IPS DF 19.7 (cell line): ENCODE results near the gene C1orf35.

Source experiments
- DNase-seq: peaks from one replicate; pipeline ENCODE4 v3.0.0-alpha.2; 2013; ENCODE audit warnings: low read depth, low spot score

C1orf35 gene

DNA sequence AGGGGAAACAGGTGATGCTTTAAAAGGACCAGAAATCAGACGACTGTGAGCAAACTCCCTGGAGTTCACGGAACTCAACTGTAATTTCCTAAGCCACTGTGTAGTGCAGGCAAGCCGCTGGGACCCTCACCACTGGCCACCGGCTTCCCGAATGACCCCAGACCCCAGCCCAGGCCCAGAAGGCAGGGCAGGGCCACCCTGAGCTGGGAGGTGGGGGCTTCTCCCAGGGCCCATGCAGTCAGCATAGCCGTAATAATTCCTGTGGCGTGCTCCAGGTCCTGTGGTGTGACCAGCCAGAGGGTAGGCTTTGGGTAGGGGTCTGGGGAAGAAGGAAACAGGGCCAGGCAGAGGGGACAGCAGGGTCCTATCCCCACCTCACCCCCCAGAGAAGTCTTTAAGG lies 24.1 kb downstream of the C1orf35 start:
- DNase-seq, result no peak

DNA sequence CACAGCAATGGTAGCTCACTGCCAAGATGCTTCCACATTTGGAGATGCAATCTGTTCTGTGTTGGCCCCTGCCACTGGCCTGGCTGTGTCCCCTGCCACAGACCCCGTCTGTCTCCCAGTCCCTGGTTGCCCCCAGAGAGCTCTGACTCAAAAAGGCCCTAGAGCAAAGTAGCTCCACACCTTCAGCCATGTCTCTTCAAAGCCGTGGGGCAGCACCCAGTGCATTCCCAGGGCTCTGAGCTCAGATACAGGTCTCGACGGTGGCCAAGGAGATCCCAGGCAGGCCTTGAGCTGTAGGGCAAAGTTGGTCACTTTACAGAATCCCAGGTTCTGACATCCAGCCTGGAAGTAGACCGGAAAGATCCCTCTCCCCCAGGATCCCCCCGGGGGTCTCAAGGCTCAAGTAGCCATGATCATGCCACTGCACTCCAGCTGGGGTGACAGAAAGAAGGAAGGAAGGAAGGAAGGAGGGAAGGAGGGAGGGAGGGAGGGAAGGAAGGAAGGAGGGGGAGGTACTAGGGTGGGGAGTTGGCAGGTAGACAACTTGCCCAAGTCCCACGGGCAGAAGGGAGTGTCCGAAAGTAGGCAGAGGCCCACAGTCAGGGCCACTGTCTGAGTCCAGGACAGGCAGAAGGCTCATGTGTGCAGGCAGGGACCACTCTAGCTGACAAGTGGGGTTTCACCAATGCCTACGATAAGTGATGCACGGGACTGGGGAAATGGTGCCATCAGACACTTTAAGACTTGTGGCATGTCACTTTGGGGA lies 25.4 kb downstream of the C1orf35 start:
- no peak for DNase-seq

DNA sequence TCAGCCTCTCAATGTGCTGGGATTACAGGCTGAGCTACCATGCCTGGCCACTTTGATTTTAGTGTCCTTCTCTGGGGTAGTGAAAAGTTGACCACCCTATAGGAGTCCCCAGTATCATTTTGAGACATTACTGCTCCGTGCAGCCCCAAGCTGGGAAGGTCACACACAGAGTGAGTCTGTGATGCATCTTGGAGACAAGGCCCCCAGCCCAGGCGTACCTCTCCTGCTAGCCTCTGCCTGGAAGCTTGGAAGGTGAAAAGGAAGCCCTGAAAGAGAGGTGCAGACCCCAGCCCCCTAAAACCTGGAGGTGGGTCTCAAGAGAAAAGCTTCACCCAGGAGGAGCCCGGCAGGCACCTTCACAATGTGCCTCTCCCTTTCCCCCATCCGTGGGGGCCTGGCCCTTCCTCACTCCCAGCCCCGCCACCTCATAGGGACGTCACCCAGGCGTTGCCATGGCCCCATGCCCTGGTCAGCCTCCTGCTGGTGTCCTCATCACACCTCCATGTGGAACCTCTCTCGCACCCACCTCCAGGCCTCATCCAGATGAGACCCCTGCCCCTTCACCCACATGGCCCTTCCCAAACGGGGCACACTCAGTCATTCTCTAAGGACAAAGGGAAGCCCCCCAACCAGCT lies 26.2 kb downstream of the C1orf35 start:
- DNase-seq, result no peak

DNA sequence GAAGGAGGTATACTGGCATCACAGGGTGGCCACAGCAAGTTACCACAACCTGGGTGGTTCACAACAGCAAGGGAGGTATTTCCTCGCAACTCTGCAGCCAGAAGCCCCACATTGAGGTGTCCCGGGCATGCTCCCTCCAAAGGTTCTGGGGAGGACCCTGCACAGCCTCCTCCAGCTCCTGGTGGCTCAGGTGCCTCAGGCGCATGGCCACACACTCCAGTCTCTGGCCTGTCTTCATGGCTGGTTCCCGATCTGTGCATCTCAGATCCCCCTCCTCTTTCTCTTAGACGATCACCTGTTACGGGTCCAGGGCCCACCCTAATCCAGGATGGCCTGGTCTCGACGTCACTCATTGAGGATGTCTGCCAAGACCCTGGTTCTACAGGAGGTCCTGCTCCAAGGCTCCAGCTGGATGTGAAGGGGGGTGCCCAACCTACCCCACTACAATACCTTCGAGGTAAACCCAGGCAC lies 27.3 kb downstream of the C1orf35 start:
- DNase-seq, result no peak

DNA sequence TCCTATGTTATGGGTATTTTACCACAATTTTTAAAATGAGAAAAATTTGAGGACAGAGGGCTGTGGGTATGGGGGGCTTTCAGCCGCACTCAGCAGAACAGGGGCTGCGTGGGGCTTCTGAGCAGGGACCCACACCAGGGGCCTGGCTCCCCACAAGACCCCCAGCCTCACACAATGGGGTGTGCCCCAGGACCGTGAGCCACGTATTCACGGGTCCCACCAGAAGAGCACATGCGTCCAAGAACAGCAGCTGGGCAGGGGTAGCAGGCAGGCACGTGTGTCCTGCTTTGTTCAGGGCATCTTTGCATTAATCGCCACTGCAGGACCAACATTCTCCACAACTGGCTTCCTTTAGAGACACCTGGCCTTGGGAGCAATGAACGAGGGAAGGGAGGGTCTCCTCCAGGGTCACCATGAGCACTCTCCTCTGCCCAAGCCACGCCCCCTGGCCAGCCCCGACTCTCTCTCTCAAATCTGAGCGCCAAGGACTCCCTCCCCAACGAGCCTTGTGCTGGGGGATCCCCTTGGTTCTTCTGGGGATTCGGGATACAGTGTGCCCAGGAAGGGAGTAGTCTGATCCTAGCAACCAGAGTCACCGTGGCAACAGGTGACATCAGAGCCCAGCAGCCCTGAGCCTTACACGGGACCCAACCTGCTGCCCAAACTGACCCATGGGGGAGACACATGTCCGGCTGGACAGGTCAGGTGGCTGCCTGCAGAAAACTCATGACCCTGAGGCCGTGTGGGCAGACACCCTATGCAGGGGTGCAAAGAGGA lies 28.0 kb downstream of the C1orf35 start:
- no peak for DNase-seq

DNA sequence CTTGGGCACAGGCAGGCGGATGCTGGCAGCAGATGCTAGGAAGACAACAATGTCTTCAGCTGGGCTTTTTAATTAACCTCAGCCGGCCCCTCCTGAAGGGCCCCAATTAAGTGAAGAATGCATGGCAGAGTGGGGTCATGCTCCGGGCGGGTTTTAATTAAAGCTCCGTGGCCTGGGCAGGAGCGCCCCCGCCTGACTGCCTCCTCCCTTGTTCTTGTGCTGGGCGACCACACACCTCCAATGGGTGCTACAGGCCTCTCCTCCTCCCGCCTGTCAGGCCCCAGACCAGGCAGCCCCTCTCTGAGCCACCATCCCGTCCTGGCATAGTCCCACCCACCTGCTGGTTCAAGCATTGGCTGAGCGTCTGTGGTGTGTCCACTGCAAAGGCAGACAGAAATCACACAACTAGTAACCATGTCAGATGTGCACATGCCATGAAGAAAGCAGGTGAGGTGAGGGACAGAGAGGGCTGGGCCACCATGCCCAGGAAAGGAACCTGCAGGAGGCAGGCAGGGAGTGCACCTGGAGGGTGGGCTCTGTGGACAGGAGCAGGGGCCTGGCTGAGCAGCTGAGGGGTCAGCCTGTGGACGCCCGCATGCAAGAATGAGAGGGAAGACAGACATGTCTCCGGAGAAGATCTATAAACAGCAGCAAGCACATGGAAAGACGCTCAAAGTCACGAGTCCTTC lies 29.1 kb downstream of the C1orf35 start:
- no peak for DNase-seq

DNA sequence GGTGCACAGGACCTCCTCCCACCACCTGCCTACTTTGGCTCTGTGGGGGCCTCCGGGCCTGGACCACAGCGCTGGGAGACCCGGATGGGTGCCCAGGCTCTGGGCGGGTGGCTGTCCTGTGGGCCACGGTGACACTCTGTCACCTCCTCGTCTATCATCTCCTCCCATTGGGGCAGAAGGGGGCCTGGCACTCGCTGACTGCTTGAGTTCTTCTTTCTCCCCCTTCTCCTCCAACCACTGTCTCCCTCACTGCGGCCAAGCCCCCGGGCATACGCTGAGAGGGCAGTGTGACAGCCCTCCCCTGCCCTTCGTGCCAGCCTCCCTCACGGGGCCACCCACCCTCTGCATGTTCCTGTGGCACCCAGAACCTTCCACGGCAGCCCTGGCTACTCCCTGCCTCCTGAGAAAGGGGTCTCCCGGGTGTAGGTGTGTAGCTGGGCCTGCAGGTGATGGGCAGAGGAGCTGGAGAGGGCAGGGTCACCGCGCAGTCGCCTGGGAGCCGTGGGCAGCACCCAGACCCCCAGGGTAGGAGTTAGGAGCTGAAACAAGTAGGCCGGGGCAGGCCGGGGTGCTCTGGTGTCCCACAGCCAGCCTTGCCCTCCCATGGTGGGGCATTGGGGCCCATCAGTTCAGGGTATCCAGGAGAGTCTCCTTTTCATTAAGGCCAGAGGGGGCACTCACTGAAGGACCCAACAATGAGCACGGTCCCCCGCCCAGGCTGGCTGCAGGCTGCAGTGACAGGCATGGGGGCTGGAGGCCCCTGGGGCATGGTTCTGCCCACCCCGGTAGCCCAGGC lies 29.9 kb downstream of the C1orf35 start:
- DNase-seq, result no peak

DNA sequence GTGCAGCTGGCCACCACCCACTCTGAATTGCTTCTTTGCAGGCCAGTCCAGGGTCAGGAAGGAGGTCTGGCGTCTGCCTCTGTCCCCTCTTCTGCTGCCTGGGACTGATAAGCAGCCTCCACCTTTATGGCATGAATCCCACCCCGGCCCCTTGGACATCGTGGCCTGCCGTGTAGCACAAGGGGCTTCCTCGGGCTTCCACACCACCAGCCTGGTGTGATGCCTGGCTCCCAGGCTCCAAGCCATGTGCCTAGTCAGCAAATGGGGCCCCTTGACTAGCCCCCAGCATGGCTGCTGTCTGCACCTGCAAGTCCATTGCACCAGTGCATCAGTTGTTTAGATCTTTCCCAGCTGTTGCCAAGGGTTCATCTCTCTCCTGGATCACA lies 30.5 kb downstream of the C1orf35 start:
- DNase-seq, result no peak

DNA sequence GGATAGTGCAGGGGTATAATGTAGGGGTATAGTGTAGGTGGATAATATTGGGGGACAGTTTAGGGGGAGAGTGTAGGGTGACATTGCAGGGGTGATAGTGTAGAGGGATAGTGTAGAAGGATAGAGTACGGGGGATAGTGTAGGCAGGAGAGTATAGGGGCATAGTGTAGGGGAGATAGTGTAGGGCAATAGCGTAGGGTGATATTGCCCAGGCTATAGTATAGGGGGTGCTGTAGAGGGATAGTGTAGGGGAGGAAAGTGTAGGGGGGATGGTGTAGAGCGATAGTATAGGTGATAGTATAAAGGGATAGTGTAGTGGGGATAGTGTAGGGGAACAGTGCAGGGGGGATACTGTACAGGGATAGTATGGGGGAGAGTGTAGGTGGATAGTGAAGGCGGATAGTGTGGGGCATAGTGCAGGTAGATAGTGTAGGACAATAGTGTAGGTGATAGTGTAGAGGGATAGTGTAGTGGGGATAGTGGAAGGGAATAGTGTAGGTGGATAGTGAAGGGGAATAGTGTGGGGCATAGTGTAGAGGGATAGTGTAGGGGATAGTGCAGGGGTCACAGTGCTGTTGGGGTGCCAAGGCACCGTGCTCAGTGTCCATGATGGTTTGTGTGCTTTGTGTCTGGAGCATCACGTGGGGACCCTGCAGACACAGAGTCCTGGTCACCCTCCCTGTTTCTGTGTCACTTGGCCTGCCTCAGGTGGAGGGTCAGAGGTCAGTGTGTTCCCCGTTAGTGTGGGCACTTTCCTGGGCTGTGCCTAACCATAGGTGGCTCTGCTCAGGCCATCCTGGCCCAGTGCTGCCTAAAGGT lies 31.1 kb downstream of the C1orf35 start:
- no peak for DNase-seq

DNA sequence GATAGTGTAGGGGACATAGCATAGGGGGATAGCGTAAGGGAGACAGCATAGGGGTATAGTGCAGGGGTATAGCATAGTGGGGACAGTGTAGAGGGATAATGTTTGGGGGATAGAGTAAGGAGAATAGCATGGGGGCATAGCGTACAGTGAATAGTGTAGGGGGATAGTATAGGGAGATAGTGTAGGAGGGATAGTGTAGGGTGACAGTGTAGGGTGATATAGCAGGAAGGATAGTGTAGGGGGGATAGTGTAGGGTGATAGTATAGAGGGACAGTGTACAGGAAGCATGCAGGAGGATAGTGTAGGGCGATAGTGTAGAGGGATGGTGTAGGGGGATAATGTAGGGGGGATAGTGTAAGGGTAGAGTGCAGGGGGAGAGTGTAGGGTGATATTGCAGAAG lies 32.3 kb downstream of the C1orf35 start:
- DNase-seq, result no peak

DNA sequence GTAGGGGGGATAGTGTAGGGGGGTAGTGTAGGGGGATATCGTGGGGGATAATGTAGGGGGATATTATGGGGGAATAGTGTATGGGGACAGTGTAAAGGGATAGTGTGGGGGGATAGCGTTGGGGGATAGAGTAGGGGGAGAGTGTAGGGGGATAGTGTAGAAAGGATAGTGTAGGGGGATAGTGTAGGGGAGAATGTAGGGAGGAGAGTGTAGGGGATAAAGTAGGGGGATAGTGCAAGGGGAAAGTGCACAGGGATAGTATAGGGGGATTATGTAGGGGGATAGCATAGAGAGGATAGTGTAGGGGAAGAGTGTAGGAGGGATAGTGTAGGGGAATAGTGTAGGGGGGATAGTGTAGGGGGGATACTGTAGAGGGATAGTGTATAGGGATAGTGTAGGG lies 33.0 kb downstream of the C1orf35 start:
- DNase-seq, result no peak

DNA sequence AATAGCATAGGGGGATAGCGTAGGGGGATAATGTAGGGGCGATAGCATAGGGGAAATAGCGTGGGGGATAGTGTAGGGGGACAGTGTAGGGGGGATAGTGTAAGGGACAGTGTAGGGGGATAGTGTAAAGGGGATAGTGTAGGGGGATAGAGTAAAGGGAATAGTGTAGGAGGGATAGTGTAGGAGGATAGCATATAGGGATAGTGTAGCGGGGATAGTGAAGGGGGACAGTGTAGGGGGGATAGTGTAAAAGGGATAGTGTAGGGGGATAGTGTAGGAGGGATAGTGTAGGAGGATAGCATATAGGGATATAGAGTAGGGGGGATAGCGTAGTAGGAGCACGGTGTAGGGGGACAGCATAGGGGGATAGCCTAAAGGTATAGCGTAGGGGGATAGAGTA lies 34.8 kb downstream of the C1orf35 start:
- DNase-seq, result no peak

DNA sequence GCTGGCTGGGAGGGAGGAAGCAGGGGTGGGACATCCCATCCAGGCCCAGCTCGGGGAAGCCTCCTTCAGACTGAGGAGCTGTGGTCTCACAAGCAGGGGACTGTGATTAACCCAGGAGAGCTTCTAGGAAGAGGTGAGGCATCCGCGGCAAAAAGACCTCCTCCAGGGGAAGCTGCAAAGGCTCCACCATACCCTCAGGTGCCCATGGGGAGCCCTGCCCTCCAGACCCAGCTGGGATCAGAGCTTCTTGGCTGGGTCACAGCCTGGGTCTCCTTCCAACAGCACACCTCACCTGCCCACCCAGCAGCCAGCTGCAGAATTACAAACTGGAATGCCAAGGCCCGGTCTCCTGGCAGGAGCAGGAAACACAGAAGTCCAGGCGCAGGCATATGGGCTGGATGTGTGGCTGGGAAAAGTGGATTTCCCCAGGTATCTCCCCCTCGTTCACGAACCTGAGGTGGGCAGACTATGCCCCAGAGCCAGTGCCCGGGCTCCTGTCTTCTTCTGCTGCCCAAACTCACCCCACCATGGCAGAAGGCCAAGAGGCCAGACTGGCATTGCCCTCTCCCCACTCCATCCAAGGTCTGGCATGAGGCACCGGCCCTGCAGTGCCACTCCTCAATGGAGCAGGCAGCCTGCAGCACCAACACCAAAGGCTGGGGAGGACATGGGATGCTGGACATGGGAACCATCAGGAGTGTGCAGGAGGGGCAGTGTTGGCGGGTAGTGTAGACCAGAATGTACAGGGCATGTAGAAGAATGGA lies 36.1 kb downstream of the C1orf35 start:
- DNase-seq, result no peak

DNA sequence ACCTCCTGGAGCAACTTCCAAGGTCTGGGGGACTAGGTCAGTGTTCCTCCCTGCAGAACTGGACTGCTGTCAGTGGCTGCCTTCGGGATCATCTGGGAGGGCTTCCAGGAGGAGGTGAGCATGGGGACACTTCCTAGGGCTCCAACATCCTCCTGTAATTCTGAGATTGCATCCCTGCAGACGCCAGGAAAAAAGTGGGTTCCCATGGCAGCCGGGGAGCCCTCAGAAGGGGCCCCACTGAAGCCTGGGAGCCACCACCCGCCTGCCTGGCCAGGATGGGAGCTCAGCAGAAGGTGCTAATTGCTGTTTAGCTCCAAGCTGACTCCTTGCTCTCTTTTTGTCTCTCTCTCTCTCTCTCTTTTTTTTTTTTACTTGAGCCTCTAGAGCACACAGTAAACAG lies 36.7 kb downstream of the C1orf35 start:
- no peak for DNase-seq

DNA sequence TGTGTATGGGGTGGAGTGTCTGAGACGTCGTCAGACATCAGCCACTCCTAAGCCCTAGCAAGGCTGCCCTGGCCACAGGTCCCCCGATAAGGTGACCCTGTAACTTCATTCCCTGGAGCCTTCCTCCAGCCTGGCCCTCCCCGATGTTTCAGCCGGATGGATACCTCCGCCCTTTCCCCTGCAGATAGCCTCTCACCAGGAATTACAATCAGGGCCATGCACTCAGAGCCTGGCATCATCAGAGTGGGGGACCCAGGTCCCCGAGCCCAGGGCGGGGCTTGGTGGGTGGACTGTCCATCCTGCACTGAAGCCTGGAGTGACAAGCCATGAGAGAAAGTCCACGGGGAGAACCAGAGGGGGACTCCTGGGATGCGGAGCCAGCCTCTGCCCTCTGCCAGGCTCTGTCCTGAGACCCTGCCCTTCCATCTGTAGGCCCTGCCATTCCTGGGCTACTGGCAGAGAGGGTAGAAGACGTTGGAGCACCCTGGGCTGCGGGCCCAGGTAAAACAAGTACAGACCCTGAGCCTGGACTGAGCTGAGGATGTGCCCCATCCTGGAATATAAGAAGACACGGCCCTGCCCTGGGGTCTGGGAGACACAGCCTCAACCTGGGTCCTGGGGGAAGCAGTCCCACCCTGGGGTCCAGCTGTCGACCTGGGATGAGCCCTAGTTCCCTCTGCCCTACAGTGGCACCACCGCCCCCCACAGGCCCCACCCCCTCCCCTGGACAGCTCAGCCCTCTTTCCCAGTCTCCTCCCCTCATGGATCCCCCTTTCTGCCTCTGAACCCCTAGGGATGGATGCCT lies 37.4 kb downstream of the C1orf35 start:
- no peak for DNase-seq

DNA sequence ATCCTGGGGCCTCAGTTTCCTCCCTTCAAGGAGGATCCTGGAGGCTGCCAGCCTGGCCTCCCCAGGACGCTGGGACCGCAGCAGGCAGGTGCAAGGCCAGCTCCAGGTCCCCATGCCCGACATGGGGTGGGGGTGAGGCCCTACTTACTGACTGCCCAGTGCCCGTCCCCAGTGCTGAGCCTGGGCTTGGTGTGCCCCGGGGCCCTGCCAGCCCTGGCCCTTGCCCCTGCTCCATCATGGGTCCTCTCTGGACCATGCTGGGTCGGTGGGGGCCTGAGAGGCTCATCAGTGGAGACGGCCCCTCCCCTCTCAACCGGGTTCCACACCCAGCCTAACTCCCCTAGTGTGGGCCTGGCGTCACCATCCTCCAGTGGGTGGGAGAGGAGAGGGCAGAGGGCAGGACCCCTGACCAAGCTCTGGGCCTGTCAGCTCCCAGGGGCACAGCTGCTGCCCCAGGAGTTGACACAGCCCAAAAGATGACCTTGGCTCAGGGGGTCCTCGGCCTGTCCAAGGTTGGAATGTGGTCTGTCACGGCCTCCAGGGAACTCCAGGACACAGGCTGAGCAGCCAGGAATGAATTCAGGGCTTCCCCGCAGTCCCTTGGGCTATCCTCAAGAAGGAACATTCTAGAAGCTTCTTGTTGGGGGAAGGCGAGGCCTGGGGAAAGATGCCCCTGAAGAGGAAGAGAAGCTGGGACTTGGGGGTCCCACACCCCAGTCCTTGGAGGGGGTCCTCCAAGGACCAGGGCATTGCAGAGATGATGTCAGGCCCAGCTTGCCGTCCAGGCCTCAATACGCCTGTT lies 38.2 kb downstream of the C1orf35 start:
- DNase-seq, result no peak

DNA sequence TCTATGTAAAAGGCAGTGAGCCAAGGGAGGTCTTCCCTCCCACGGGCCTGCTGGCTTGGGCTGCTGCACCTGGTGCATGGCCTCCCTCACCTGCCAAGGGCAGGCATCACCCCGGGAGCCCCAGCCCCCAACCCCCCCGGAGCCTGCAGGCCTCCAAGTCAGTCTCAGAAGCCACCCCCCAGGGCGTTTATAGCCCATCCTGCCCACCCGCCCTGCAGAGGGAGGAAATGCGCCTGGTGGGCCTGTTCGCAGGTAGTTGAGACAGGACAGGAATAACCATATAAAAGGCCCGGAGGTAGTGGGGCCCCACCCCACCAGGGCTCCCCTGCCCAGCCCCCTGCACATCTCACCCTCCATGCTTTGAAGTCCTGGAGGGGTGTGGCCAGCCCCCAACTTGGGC lies 38.8 kb downstream of the C1orf35 start:
- no peak for DNase-seq
